Astrocyte (in vitro differentiated cells and primary cell): ENCODE results near the gene MAT2B. TPM values are rescaled to one million over a fixed set of nuclear protein-coding genes. Genes with fewer than 3 reads are reported as not detected.

Experiments used
- DNase-seq: peaks from one replicate; pipeline ENCODE4 v3.0.0-alpha.2; 2010; ENCODE audit warnings: low read depth
- FAIRE-seq: peaks from 2 replicates; lab custom pipeline; 2011; peaks lifted over from hg19 to GRCh38; lab: Jason Lieb, UNC
- H2AFZ ChIP-seq: 2 replicates; pipeline ENCODE4 v1.6.0; 2012; ENCODE audit warnings: low read depth, low read length, inconsistent platforms
- H3K27ac ChIP-seq: 2 replicates; pipeline ENCODE4 v1.5.1; 2011; ENCODE audit warnings: low read depth, low read length, inconsistent platforms
- H3K27me3 ChIP-seq: 2 replicates; pipeline ENCODE4 v1.6.0; 2011; ENCODE audit warnings: low read length, inconsistent platforms; ENCODE audit not compliant: insufficient read depth
- H3K36me3 ChIP-seq: 2 replicates; pipeline ENCODE4 v1.5.1; 2011; ENCODE audit warnings: low read length, inconsistent platforms; ENCODE audit not compliant: insufficient read depth
- H3K4me1 ChIP-seq: 2 replicates; pipeline ENCODE4 v1.5.1; 2011; ENCODE audit warnings: low read length, inconsistent platforms; ENCODE audit not compliant: insufficient read depth
- H3K4me2 ChIP-seq: 2 replicates; pipeline ENCODE4 v1.6.0; 2012; ENCODE audit warnings: low read length, inconsistent platforms
- H3K4me3 ChIP-seq: 2 replicates; pipeline ENCODE4 v1.5.1; 2011; ENCODE audit warnings: low read depth, mild to moderate bottlenecking, low read length, inconsistent platforms; ENCODE audit not compliant: insufficient read depth
- H3K79me2 ChIP-seq: 2 replicates; pipeline ENCODE4 v1.6.0; 2012; ENCODE audit warnings: mild to moderate bottlenecking, low read length, inconsistent platforms; ENCODE audit not compliant: insufficient read depth
- H3K9ac ChIP-seq: 2 replicates; pipeline ENCODE4 v1.6.0; 2012; ENCODE audit warnings: mild to moderate bottlenecking, low read length, inconsistent platforms
- H3K9me3 ChIP-seq: 2 replicates; pipeline ENCODE4 v1.5.1; 2012; ENCODE audit warnings: low read depth, mild to moderate bottlenecking, low read length, inconsistent platforms; ENCODE audit not compliant: insufficient read depth
- H4K20me1 ChIP-seq: 2 replicates; pipeline ENCODE4 v1.6.0; 2012; ENCODE audit warnings: low read length, inconsistent platforms; ENCODE audit not compliant: insufficient read depth
- H3K27ac Mint-ChIP-seq: one replicate; pipeline ENCODE4 v1.8.0; 2021; ENCODE audit warnings: mild to moderate bottlenecking, mixed read lengths; ENCODE audit not compliant: unreplicated experiment
- H3K27me3 Mint-ChIP-seq: one replicate; pipeline ENCODE4 v1.8.0; 2021; ENCODE audit warnings: low read depth, mixed read lengths; ENCODE audit not compliant: unreplicated experiment
- H3K36me3 Mint-ChIP-seq: one replicate; pipeline ENCODE4 v1.8.0; 2021; ENCODE audit warnings: low read depth, mixed read lengths; ENCODE audit not compliant: unreplicated experiment
- H3K4me1 Mint-ChIP-seq: one replicate; pipeline ENCODE4 v1.8.0; 2021; ENCODE audit warnings: low read depth, mixed read lengths; ENCODE audit not compliant: unreplicated experiment
- H3K4me3 Mint-ChIP-seq: one replicate; pipeline ENCODE4 v1.8.0; 2021; ENCODE audit warnings: mild to moderate bottlenecking, moderate library complexity, mixed read lengths; ENCODE audit not compliant: unreplicated experiment
- H3K9me3 Mint-ChIP-seq: one replicate; pipeline ENCODE4 v1.8.0; 2021; ENCODE audit warnings: mild to moderate bottlenecking, mixed read lengths; ENCODE audit not compliant: unreplicated experiment
- CTCF ChIP-seq: IDR thresholded peaks from 2 replicates; pipeline ENCODE4 v1.5.1; 2011; ENCODE audit warnings: low read depth, mild to moderate bottlenecking, inconsistent platforms, low read length, moderate library complexity; ENCODE audit not compliant: insufficient read depth
- EZH2 ChIP-seq: IDR thresholded peaks from 2 replicates; pipeline ENCODE4 v1.6.1; 2012; ENCODE audit warnings: mild to moderate bottlenecking, low read length, inconsistent platforms; ENCODE audit not compliant: insufficient read depth
- total RNA-seq: library from RNA; stranded (reverse); gene quantifications from 2 replicates; pipeline ENCODE4 v1.2.1, GENCODE V29; 2021

MAT2B gene
- total RNA-seq, 1 donor from 2014 or later, result 41.0 TPM

DNA sequence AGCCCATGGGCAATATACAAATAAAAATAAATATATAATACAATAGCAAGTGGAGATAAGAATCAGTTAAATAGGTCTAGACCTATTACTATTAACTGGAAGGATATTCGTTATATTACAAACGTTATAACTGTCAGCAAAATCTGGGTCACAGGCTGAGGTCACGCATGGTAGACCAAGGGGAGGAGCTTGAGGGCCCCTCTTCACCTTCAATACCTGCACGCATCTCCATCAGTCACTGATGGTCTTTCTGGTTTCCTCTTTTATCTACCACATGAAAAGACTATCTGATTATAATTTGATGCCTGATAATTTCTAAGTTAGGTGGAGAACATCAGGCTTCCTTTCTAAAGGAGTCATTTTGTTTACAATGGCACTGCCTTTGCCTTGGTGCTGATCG, 43.2 kb downstream of the MAT2B start:
- Histone ChIP-seq H2AFZ (no peak overlapping the region), H3K27me3 (no peaks in the 10 kb centered on the region), H4K20me1 (no peaks in the 10 kb centered on the region), H3K9me3 (no peaks in the 10 kb centered on the region), H3K36me3 (no peaks in the 10 kb centered on the region), H3K4me2 (no peak overlapping the region), H3K79me2 (no peaks in the 10 kb centered on the region), H3K27ac (no peak overlapping the region), H3K9ac (no peak overlapping the region), H3K4me1 (no peaks in the 10 kb centered on the region), H3K4me3 (no peak overlapping the region)
- Mint-ChIP-seq H3K36me3 (no peaks in the 10 kb centered on the region), H3K9me3 (no peaks in the 10 kb centered on the region), H3K4me3 (no peak overlapping the region), H3K4me1 (no peaks in the 10 kb centered on the region), H3K27me3 (peaks cover 10% of the 10 kb centered on the region), H3K27ac (no peak overlapping the region)
- FAIRE-seq (no peak), DNase-seq (no peak)
- no peak for TF ChIP-seq EZH2
- no peak for TF ChIP-seq CTCF

- Histone ChIP-seq H3K4me1 (no peaks in the 10 kb centered on the region), H4K20me1 (no peaks in the 10 kb centered on the region), H3K27me3 (no peaks in the 10 kb centered on the region), H3K9me3 (no peaks in the 10 kb centered on the region), H3K79me2 (no peaks in the 10 kb centered on the region), H3K27ac (no peak overlapping the region), H3K9ac (no peak overlapping the region), H2AFZ (no peak overlapping the region), H3K4me3 (no peak overlapping the region), H3K4me2 (no peak overlapping the region), H3K36me3 (no peaks in the 10 kb centered on the region)
- H3K36me3 Mint-ChIP-seq, result no peaks in the 10 kb centered on the region
- no peaks in the 10 kb centered on the region for H3K9me3 Mint-ChIP-seq
- DNase-seq (no peak), FAIRE-seq (no peak)
- peaks cover 6% of the 10 kb centered on the region for H3K27me3 Mint-ChIP-seq
- H3K4me1 Mint-ChIP-seq, result no peaks in the 10 kb centered on the region
- H3K4me3 Mint-ChIP-seq, result no peak overlapping the region
- TF ChIP-seq EZH2 (no peak), CTCF (no peak)
- no peak overlapping the region for H3K27ac Mint-ChIP-seq
Observed at GRCh38 chr5:163551156-163551555, 45.7 kb downstream of the MAT2B start.

- Mint-ChIP-seq H3K36me3 (no peaks in the 10 kb centered on the region), H3K4me3 (no peak overlapping the region), H3K9me3 (no peaks in the 10 kb centered on the region), H3K27ac (no peak overlapping the region), H3K4me1 (no peaks in the 10 kb centered on the region), H3K27me3 (peaks cover 2% of the 10 kb centered on the region)
- no peak overlapping the region for H3K4me2 ChIP-seq
- H3K79me2 ChIP-seq, result no peaks in the 10 kb centered on the region
- no peak overlapping the region for H2AFZ ChIP-seq
- H3K27ac ChIP-seq, result no peak overlapping the region
- TF ChIP-seq CTCF (no peak), EZH2 (no peak)
- no peaks in the 10 kb centered on the region for H3K36me3 ChIP-seq
- no peak for FAIRE-seq
- H4K20me1 ChIP-seq, result no peaks in the 10 kb centered on the region
- no peaks in the 10 kb centered on the region for H3K27me3 ChIP-seq
- H3K4me1 ChIP-seq, result no peaks in the 10 kb centered on the region
- no peak overlapping the region for H3K9ac ChIP-seq
- no peak overlapping the region for H3K4me3 ChIP-seq
- no peak for DNase-seq
- H3K9me3 ChIP-seq, result no peaks in the 10 kb centered on the region
Observed at GRCh38 chr5:163552536-163552935, 47.1 kb downstream of the MAT2B start.
